ENCODE data around the gene SOX13.

DNA sequence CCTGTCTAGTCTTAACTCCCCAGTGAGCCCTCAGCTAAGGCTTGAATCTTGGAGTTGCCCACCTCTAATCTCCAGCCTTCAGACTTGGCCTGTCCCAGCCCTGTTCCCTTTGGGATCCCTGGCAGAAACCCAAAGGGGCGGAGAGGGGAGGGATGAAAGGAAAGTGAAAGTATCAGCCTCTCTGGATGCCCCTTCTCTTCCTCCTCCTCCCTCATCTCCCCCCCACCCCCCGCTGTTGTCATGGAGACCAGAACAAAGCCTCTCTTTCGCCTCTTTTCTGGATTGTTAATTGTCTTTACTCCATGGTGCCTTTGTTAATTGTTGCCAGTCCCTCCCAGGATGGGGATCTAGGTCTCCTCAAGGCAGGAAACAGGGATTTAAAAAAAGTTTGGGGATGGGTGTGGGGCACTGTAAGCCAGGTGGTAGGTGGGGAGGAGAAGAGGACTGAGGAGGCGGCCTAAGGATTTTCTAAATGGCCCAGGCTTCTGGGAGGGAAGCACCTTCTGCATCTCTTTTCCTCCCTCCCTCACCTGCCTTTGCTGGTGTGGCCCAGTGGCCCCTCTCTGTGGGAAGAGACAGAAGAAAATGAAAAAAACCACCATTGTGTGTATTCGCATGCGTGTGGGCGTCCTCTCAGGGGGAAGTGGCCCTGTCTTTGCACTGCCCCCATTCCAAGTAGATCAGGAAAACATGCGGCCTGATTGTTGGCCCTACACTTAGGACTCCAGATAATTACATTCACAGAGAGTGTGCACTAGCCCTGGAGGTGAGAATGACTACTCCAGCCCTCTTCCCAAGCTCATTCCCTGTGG, 7.5 kb upstream of the SOX13 start:
- no peak for TF ChIP-seq POLR2A (IDR thresholded peaks at IDR 0.05; ENCODE audit: low read depth, low read length)
- TF ChIP-seq, protein P1, sequence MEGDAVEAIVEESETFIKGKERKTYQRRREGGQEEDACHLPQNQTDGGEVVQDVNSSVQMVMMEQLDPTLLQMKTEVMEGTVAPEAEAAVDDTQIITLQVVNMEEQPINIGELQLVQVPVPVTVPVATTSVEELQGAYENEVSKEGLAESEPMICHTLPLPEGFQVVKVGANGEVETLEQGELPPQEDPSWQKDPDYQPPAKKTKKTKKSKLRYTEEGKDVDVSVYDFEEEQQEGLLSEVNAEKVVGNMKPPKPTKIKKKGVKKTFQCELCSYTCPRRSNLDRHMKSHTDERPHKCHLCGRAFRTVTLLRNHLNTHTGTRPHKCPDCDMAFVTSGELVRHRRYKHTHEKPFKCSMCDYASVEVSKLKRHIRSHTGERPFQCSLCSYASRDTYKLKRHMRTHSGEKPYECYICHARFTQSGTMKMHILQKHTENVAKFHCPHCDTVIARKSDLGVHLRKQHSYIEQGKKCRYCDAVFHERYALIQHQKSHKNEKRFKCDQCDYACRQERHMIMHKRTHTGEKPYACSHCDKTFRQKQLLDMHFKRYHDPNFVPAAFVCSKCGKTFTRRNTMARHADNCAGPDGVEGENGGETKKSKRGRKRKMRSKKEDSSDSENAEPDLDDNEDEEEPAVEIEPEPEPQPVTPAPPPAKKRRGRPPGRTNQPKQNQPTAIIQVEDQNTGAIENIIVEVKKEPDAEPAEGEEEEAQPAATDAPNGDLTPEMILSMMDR (conservative IDR thresholded peaks at IDR 0.05; ENCODE audit: low read depth, low read length), result no peak
- TF ChIP-seq, protein P2, sequence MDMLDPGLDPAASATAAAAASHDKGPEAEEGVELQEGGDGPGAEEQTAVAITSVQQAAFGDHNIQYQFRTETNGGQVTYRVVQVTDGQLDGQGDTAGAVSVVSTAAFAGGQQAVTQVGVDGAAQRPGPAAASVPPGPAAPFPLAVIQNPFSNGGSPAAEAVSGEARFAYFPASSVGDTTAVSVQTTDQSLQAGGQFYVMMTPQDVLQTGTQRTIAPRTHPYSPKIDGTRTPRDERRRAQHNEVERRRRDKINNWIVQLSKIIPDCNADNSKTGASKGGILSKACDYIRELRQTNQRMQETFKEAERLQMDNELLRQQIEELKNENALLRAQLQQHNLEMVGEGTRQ (IDR thresholded peaks at IDR 0.05; ENCODE audit: low read depth, low read length), result no peak
- no peak for TF ChIP-seq MAFK (IDR thresholded peaks at IDR 0.05; ENCODE audit: low read depth, low read length)
- TF ChIP-seq RCOR1 (IDR thresholded peaks at IDR 0.05; ENCODE audit: insufficient replicate concordance, low read length), result no peak
- no peak for TF ChIP-seq MXI1 (IDR thresholded peaks at IDR 0.05; ENCODE audit: borderline replicate concordance, low read depth, low read length)
- TF ChIP-seq FOS (IDR thresholded peaks at IDR 0.05; ENCODE audit: low read depth, low read length), result no peak
